Endothelial cell of umbilical vein (primary cell): Measurements from ENCODE around the gene IGFBP7. TPM values are rescaled to one million over a fixed set of nuclear protein-coding genes. Genes with fewer than 3 reads are reported as not detected.
A peak's percentile ranks its signal among the peaks of the same experiment; 100 is the strongest.

ENCODE experiments used
- BruUV-seq: library from RNA; stranded (reverse); fragments of 400-500 nt; replicated peaks from 2 replicates; lab custom pipeline; 2021; lab: Mats Ljungman, UMichigan
- CTCF ChIA-PET: fragments of 300-600, 350-600 bp; sonication (Branson Sonifier 250); formaldehyde crosslinking; loops from one replicate; lab custom pipeline; 2021; ENCODE audit warnings: antibody characterized with exemption, inconsistent platforms; lab: Charles Lee
- POLR2A ChIA-PET: fragments of 300-600, 350-600 bp; sonication (Branson Sonifier 250); formaldehyde crosslinking; loops from one replicate; lab custom pipeline; 2021; ENCODE audit warnings: antibody characterized with exemption, inconsistent platforms; lab: Charles Lee
- DNase-seq: peaks from one replicate; pipeline ENCODE4 v3.0.0-alpha.2; 2011; ENCODE audit warnings: low read depth, low spot score
- FAIRE-seq: peaks from 2 replicates; lab custom pipeline; 2011; peaks lifted over from hg19 to GRCh38; lab: Jason Lieb, UNC
- H2AFZ ChIP-seq: 2 replicates; pipeline ENCODE4 v1.6.0; 2012; ENCODE audit warnings: low read depth, low read length, control low read depth, inconsistent platforms
- H3K27ac ChIP-seq: 2 replicates; pipeline ENCODE4 v1.5.1; 2011; ENCODE audit warnings: low read depth, mild to moderate bottlenecking, control low read depth, low read length, moderate library complexity; ENCODE audit not compliant: insufficient read depth
- H3K27me3 ChIP-seq, 2 experiments: 2 replicates each; pipeline versions ENCODE4 v1.6.0 to v1.6.1; 2011; ENCODE audit warnings: low read length in 2 of 2, mixed read lengths in 1 of 2; ENCODE audit not compliant: control insufficient read depth in 2 of 2, insufficient read depth in 2 of 2
- H3K36me3 ChIP-seq, 2 experiments: 2 replicates in 1 of 2; 3 replicates in 1 of 2; pipeline ENCODE4 v1.5.1; 2011; ENCODE audit warnings: low read length in 2 of 2, mild to moderate bottlenecking in 1 of 2, moderate library complexity in 1 of 2; ENCODE audit not compliant: control insufficient read depth in 2 of 2, insufficient read depth in 2 of 2; ENCODE audit errors: extremely low read depth in 1 of 2
- H3K4me1 ChIP-seq: 3 replicates; pipeline ENCODE4 v1.5.1; 2011; ENCODE audit warnings: mild to moderate bottlenecking, low read length; ENCODE audit not compliant: control insufficient read depth, insufficient read depth; ENCODE audit errors: extremely low read depth
- H3K4me2 ChIP-seq: 2 replicates; pipeline ENCODE4 v1.6.1; 2011; ENCODE audit warnings: low read length, control low read depth, mixed read lengths; ENCODE audit not compliant: insufficient read depth
- H3K4me3 ChIP-seq, 3 experiments: fragments of 200-600 bp in 1 of 3; sonication (generic), shearing (Covaris generic) in 1 of 3; replicated peaks in 1 of 3; 2 replicates each; pipeline ENCODE4 v1.5.1; 2011 to 2016; ENCODE audit warnings: control low read depth in 3 of 3, low read length in 3 of 3, mild to moderate bottlenecking in 2 of 3, inconsistent platforms in 1 of 3, low read depth in 1 of 3, moderate library complexity in 1 of 3; ENCODE audit not compliant: insufficient read depth in 1 of 3
- H3K79me2 ChIP-seq: 2 replicates; pipeline ENCODE4 v1.6.0; 2012; ENCODE audit warnings: low read length, inconsistent platforms; ENCODE audit not compliant: control insufficient read depth, insufficient read depth
- H3K9ac ChIP-seq: replicated peaks from 2 replicates; pipeline ENCODE3; 2011; ENCODE audit warnings: low read length, control low read depth; ENCODE audit not compliant: insufficient read depth; ENCODE audit errors: extremely low read depth
- H3K9me1 ChIP-seq: replicated peaks from 3 replicates; pipeline ENCODE4 v1.6.0; 2011; ENCODE audit warnings: mild to moderate bottlenecking, low read length; ENCODE audit not compliant: control insufficient read depth, insufficient read depth; ENCODE audit errors: extremely low read depth
- H3K9me3 ChIP-seq: replicated peaks from 2 replicates; pipeline ENCODE4 v1.5.1; 2012; ENCODE audit warnings: low read length, inconsistent platforms; ENCODE audit not compliant: control insufficient read depth, insufficient read depth
- H4K20me1 ChIP-seq: replicated peaks from 2 replicates; pipeline ENCODE3; 2011; ENCODE audit warnings: mild to moderate bottlenecking, low read length; ENCODE audit not compliant: control insufficient read depth, insufficient read depth; ENCODE audit errors: extremely low read depth
- CTCF ChIP-seq, 2 donors: IDR thresholded peaks; 1 replicate in 1 of 2; 2 replicates in 1 of 2; pipeline ENCODE4 v1.5.1; 2011; ENCODE audit warnings: low read length in 2 of 2, mild to moderate bottlenecking in 2 of 2, moderate library complexity in 2 of 2, control low read depth in 1 of 2, inconsistent platforms in 1 of 2, low read depth in 1 of 2; ENCODE audit not compliant: insufficient read depth in 1 of 2; ENCODE audit errors: extremely low read depth in 1 of 2
- FOS ChIP-seq: IDR thresholded peaks from 2 replicates; pipeline ENCODE4 v1.6.1; 2011; ENCODE audit warnings: mild to moderate bottlenecking, low read length, moderate library complexity, borderline replicate concordance; ENCODE audit not compliant: insufficient read depth
- GATA2 ChIP-seq: IDR thresholded peaks from 2 replicates; pipeline ENCODE4 v1.7.0; 2011; ENCODE audit warnings: low read depth, mild to moderate bottlenecking, moderate library complexity, mixed read lengths, low read length; ENCODE audit not compliant: insufficient read length, insufficient read depth
- MAX ChIP-seq: IDR thresholded peaks from 2 replicates; pipeline ENCODE4 v1.6.1; 2011; ENCODE audit not compliant: insufficient read depth, insufficient read length
- MYC ChIP-seq: IDR thresholded peaks from one replicate; pipeline ENCODE4 v1.6.1; 2011; ENCODE audit warnings: mild to moderate bottlenecking, low read depth, low read length
- POLR2A ChIP-seq: IDR thresholded peaks from 2 replicates; pipeline ENCODE4 v1.6.1; 2012; ENCODE audit warnings: low read depth, mild to moderate bottlenecking, control low read depth, low read length
- POLR2AphosphoS5 ChIP-seq: IDR thresholded peaks from 2 replicates; pipeline ENCODE4 v1.6.1; 2012; ENCODE audit warnings: low read depth, mild to moderate bottlenecking, control low read depth, low read length, moderate library complexity; ENCODE audit not compliant: insufficient read depth
- dilution Hi-C: fragments of 300-500 bp; cut with MboI; formaldehyde crosslinking; loops from one replicate; pipeline ENCODE4 v1.15.0; 2019; ENCODE audit warnings: low sequenced_read_pairs; ENCODE audit not compliant: extremely low pct_ligation_motif_present
- intact Hi-C: fragments of 100-400 bp; cut with micrococcal nuclease; formaldehyde crosslinking; loops from one replicate; pipeline ENCODE4 v1.10.0; 2022
- polyA plus RNA-seq, 4 experiments: library from polyadenylated mRNA; depleted of rRNA in 3 of 4; stranded (reverse) in 3 of 4; unstranded in 1 of 4; fragments of >200 nt; gene quantifications; 2 replicates each; pipeline versions ENCODE4 v1.2.1 to v1.2.3, GENCODE V29; 2011 to 2012; ENCODE audit warnings: missing spikeins in 1 of 4
- total RNA-seq: library from RNA; stranded (reverse); gene quantifications from 2 replicates; pipeline ENCODE4 v1.2.3, GENCODE V29; 2021

Gene IGFBP7
- total and polyA plus RNA-seq, 2 donors (not counting 3 experiments of a cell fraction or from before 2014, with no cell fraction given): 526 to 770 TPM

GRCh38 chr4:57095956-57096355 is 14.2 kb downstream of the IGFBP7 start:
- no peaks in the 10 kb centered on the region for H3K9me1 ChIP-seq
- intact Hi-C loops: no loop called here
- POLR2A ChIA-PET: no interaction called here
- FAIRE-seq (no peak), DNase-seq (no peak)
- no peak overlapping the region for H3K9ac ChIP-seq
- peaks cover 35% of the 10 kb centered on the region for H3K4me1 ChIP-seq
- peaks cover 2 to 9% of the 10 kb centered on the region in 2 experiments for H3K36me3 ChIP-seq
- H3K9me3 ChIP-seq: no peaks in the 10 kb centered on the region
- peak overlapping the region; percentile 19 for H3K4me2 ChIP-seq
- no peak overlapping the region for H3K4me3 ChIP-seq
- no peaks in the 10 kb centered on the region for H3K27me3 ChIP-seq
- no TSS peak for BruUV-seq
- H4K20me1 ChIP-seq: no peaks in the 10 kb centered on the region
- H2AFZ ChIP-seq: no peak overlapping the region
- CTCF ChIA-PET: interaction anchor here (0.6 kb wide), 1 partner anchor 30 kb away, joined by 3 read pairs; no protein-coding TSS in a partner anchor
- no peak for TF ChIP-seq MYC
- peak; percentile 6 for TF ChIP-seq POLR2AphosphoS5
- peak overlapping the region; percentile 37 for H3K27ac ChIP-seq
- dilution Hi-C loops: no loop called here
- peaks cover 87% of the 10 kb centered on the region for H3K79me2 ChIP-seq

- H3K9me1 ChIP-seq: no peaks in the 10 kb centered on the region
- no peak overlapping the region for H3K9ac ChIP-seq
- no peaks in the 10 kb centered on the region for H3K9me3 ChIP-seq
- DNase-seq: no peak
- no peak overlapping the region for H3K4me3 ChIP-seq
- dilution Hi-C loops (no loop called here), intact Hi-C loops (no loop called here)
- H3K27me3 ChIP-seq: no peaks in the 10 kb centered on the region
- H3K79me2 ChIP-seq: peaks cover 85% of the 10 kb centered on the region
- no peak overlapping the region for H2AFZ ChIP-seq
- TF ChIP-seq FOS (no peak), MAX (no peak), CTCF (IDR thresholded peaks at IDR 0.05; ENCODE audit: extremely low read depth in 1 of 2, insufficient read depth in 1 of 2, low read depth in 1 of 2, low read length in 2 of 2) (no peak), MYC (no peak), POLR2A (no peak), GATA2 (no peak)
- peaks cover 42% of the 10 kb centered on the region for H3K4me1 ChIP-seq
- H3K36me3 ChIP-seq: peaks cover 2 to 3% of the 10 kb centered on the region in 2 experiments
- ChIA-PET POLR2A (no interaction called here), CTCF (no interaction called here)
- H4K20me1 ChIP-seq: no peaks in the 10 kb centered on the region
- no peak for FAIRE-seq
- peak overlapping the region; percentile 32 for H3K27ac ChIP-seq
- no TSS peak for BruUV-seq
- H3K4me2 ChIP-seq: no peak overlapping the region
These were observed 14.9 kb downstream of the IGFBP7 start for GRCh38 chr4:57095245-57095644.
